ENCODE results near the gene TSPY1.
"Not testable (repeated sequence)": the region's sequence is repeated elsewhere in the genome, so short reads cannot be mapped to it uniquely, and the experiment has no call there.

GRCh38 chrY:9486967-9487366, 20.2 kb downstream of the TSPY1 start, which contains the start of gene TSPY9:
- not testable (repeated sequence) for TF ChIP-seq CTCF, POLR2A (IDR thresholded peaks at IDR 0.05)

Data from lower leg skin (tissue), 3 donors.